ENCODE results near the gene PBLD.
"Not testable (repeated sequence)": the region's sequence is repeated elsewhere in the genome, so short reads cannot be mapped to it uniquely, and the experiment has no call there.

Gene PBLD

DNA sequence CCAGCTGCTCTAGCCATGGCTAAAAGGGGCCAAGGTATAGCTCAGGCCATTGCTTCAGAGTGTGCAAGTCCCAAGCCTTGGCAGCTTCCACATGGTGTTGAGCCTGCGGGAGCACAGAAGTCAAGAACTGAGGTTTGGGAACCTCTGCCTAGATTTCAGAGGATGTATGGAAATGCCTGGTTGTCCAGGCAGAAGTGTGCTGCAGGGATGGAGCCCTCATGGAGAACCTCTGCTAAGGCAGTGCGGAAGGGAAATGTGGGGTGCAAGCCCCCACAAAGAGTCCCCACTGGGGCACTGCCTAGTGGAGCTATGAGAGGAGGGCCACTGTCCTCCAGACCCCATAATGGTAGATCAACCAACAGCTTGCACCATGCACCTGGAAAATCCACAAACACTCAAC, 54.9 kb downstream of the PBLD start:
- not testable (repeated sequence) for FAIRE-seq

DNA sequence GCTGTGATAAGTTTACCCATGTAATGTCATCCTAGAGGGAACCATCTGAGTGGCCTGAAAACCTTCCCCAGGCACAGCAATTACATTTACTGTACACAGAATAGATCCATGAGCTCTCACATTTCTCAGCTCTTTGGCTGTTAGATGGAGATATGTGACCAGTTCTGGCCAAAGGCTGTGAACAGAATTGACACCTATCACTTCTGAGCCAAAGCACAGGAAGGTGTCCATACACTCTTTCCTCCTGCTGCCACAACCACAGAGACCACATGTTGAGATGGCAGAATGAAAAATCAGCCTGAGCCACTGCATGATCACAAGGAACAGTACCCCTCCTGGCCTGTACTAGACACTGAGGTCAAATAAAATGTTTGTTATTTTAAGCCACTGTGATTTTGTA, 56.5 kb downstream of the PBLD start:
- no peak for FAIRE-seq

DNA sequence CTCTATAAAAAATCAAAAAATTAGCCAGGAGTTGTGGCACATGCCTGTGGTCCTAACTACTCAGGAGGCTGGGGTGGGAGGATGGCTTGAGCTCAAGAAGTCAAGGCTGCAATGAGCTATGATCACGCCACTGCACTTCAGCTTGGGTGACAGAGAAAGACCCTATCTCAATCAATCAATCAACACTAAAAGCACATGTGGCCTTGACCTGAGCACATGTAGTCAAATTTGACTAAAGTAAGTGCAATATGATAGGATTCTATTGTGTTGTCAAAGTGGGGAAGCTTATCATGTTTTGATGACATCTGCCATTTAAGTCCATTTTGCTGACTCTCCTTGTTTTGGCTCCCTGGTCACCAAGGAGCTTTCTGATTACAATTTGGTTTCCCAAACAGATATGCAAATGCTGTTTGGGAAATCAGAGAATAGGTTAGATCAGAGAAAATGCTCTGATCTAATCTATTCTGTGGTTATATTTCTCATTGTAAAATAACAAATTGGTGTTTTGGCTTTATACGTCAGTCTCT, 57.1 kb downstream of the PBLD start:
- no peak for FAIRE-seq

DNA sequence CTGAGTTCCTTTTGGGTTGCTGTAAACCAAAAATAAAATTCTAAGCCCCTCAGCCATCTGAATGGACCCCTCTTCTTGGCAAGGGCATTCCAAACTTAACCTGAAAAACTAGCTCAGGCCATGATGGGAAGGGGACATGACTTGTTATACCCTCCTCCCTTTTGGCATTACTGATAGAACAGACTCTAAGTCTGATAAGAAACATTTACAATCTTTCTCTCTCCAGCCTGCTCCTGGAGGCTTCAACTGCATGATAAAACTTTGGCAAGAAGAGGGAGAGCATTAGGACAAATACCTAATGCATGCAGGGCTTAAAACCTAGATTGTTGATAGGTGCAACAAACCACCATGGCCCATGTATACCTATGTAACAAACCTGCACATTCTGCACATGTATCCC, 59.9 kb downstream of the PBLD start:
- FAIRE-seq, result no peak

DNA sequence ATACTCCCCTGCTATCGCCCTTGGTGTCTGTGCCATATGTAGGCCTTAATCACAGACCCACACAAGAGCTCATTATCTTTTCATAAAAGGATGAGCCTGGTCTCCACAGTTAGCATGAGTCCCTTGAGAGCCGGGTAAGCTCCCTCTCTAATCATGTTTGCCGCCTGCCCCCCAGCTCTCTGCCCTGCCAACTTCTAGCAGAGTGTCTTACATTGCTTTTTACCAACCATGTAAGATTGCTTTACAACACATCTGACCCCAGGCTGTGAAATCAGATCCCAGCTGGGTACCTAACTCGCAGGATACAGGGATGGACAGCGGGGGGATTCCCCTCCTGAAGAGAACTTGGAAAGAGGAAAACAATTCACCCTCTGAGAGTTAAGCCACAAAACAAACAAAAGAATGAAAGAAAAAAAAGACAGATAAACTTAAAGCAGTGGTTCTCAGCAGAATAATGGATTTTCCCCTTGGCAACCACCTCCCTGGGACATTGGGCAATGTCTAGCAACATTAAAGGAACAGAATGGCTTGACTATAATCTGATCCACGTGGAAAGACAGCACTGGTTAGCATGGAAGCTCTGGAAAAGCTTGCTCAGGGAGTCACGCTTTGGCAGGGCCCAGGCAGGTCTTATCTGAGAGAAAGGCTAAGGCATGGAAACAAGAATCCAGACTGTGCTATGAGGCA, 61.4 kb downstream of the PBLD start:
- no peak for FAIRE-seq

DNA sequence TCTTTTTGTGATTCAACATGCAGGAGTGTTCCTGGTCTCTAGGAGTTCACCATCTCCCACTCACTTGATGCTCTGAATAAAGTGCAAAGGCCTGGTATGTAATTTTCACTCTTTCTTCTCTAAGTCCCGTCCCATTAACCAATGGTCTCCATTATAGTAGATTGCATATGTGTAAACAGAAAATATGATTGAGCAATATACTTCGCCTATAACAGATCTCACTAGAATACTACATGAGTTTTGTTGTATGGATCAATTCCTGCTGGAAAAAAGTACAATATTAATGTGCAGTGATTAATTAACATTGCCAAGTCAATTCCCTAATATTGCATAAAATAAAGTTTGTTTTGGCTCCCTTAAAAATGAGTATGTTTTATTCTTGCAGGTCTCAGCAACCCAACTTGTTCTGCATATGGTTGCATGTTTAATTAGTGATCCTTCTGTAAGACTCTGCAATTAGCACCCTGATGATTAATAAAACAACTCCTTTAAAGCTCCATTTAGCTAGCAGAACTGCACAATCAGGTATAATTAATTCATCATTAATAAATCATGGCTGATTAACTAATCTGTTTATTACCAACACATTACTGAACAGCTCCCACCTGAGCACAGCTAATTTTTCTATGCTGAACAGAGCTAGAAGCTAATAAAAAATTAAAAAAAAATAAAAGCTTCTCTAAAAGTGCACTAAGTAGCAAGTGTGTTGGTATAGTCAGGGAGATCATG, 63.0 kb downstream of the PBLD start:
- no peak for FAIRE-seq

DNA sequence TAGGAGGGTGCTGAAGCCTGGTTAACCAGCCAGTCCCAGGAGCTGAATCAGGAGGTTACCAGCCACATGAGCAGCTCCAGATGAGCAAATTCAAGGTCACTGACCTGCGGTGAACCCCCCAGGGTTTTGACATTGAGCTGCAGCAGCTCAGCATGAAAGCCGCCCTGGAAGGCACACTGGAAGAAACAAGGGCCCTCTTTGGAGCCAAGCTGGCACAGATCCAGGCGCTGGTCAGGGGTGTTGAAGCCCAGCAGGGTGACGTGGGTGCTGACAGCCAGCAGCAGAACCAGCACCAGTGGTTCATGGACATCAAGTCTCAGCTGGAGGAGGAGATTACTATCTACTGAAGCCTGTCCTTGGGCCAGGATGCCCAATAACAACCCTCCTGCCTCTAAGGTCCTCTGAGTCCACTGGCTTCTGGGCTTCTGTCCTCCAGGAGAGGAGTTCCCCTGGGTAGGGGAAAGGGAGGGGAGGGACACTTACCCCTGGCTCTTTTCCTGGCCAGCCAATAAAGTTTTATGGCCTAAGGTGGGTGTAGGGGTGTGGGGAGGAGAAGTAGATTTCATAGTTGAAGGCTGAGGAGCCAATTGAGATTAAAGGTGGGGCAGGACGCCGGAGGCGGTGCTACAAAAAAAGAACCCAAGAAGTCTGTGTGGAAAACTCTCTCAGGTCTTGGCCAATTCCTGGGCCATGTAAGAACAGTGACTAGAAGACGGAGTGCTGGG, 71.4 kb downstream of the PBLD start:
- no peak for FAIRE-seq

DNA sequence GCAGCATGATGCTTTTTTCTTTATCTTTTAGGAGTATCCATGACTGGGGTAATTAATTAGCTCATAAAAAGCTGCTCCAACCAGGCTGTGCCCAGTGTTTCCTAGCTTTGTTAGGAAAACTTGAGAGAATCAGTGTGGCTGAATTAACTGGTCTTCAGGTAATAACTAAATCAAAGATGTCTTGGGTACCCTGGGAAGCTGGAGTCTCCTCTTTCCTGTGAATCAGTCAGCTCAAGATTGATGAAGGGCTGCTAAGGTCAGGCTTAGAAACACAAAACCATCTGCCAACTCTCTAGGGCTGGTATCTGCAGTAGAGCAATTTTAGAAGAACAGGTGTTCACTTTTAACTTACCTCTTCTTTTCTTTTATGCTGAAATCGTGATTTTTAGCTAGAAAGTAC, 79.4 kb downstream of the PBLD start:
- no peak for FAIRE-seq

DNA sequence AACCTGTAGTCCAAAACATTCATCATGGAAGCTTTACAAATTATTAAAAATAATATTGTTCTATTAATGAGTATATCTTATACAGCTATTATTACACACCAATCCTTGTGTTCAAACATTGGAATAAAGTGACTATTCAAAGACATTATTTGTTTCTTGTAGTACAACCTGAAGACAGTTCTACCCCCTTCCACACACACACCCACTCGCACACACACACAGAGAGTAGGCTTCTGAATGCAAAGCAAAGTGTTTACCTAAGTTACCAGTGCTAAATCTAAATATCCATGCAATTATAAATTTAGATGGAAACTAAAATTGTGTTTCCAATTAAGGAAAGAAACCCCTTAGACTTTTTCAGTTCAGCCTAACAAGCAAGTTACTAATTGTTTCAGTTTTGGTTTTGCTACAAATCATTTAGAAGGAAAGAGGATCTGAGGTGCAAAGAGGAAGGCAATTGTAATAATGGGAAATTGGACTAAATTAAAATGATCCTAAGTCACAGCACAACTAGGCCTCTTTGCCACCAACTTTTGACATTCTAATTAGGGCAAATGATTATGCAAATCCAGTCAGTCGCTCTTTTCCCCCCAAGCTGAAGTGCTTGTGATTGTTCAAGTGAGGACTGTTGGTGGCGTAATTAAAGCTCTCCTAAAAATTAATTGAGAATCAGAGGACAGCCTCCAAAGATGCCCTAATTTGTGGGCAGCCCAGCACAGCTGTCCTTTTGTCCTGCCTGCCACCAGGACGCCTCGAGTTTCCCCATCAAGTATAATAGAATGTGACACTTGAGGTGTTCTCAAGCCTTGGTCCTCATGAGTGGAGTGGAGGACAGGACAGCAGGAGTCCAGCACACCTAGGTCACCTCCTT, 80.9 kb downstream of the PBLD start:
- FAIRE-seq, result no peak

DNA sequence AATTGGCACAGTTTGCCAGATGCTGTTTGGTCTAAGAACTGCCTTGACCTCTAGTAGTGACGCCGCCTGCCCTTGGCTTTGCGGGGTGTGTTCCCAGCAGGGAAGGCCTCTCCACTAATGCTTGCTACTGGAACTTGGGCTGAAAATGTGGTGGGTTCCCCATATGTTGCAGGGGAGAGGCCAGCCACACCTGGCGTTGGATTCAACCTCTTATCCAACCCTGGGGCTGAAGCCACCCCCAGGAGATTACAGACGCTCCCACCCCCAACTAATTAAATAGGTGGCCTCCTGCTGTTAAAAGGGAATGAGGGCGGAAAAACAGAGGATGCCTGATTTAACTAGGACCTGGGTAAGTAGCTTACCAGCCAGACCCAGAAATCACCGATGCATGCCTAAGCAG, 81.6 kb downstream of the PBLD start:
- FAIRE-seq, result no peak

DNA sequence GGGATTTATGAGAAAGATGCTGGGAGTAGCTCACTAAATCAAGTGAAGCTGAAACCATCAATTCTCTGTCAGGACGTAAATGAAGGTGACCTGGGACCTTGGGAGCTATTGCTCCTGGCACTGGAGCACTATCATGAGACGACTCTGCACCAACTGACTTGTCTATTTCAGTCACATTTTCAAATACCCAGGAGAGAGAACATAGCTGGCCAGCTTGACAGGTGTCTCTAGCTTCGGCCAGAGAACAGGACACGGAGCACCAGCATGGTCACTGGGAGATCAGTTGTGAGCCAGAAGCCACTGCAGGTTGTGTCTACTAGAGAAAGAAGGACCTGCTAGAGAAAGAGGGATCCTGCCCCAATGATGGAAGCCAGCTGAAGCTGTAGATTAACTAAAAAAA, 83.4 kb downstream of the PBLD start:
- no peak for FAIRE-seq

DNA sequence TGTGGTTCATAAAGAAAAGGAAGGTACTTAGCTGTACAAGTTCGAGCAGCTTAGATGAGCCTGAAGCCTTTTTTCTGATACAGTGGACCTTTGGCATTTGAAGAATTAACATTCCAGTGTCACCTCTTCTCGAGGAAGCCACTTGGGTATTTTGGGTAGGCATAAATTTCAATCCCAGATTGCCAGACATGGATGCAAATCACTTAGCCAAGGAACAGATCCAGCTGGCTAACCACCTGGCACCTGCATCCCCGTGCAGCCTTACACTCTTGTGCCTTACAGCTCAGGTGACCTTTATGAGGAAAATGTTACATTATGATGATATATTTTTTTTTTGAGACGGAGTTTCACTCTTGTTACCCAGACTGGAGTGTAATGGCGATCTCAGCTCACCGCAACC, 84.8 kb downstream of the PBLD start:
- FAIRE-seq, result no peak

DNA sequence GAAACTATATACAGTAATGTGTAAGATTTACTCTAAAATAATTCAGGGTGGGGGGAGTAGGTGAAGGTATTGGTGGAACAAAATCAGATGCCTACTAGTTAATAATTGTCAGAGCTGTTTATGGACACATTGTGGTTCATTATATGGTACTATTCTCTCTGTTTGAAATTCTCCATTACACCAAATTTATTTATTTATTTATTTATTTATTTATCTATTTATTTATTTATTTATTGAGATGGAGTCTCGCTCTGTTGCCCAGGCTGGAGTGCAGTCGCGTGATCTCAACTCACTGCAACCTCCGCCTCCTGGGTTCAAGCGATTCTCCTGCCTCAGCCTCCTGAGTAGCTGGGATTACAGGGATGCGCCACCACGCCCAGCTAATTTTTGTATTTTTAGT, 86.3 kb downstream of the PBLD start:
- not testable (repeated sequence) for FAIRE-seq

DNA sequence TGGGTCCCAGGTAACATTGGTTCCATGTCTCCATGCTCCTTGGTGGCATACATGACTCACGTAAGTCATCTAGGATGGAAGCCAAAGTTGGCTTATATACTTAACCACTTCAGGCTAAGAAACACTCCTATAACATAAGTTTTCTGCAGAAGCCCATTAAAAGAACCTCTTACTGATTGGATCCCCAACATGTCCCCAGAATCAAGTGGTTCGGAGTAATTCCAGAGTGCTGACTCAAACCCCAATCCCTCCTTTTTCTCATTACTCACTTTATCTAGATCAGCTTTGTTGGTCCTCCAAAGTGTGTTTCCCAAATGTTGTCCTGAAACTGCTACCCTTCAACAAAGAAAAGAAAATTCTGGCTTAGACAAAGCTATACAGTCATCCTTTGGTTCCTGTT, 90.7 kb downstream of the PBLD start:
- no peak for FAIRE-seq

DNA sequence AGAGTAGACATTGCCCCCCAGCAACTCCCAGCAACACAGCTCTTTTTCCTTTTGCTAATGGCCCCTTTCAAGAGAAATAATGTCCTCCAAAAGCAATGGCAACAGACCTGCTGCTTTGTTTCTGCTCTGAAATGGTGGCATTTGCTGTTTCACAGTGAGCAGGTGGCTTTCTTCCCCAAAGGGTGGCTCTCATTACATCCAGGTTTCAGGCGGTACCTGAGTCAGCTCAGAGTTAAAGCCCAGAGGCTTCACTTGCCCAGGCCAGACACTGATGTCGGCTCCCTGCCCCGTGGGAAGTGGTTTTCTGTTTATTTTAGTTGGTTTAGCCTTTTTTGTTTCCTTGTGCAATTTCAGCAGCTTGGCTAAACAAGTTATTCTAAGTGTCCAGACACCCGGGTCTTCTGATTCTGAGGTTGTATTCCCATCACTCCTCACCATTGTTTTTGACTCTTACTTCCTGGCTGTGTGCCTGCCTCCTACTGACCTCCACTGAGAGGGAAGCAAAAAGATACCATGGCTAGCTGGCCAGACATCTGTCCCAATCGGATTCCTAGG, 93.1 kb downstream of the PBLD start:
- FAIRE-seq, result no peak

DNA sequence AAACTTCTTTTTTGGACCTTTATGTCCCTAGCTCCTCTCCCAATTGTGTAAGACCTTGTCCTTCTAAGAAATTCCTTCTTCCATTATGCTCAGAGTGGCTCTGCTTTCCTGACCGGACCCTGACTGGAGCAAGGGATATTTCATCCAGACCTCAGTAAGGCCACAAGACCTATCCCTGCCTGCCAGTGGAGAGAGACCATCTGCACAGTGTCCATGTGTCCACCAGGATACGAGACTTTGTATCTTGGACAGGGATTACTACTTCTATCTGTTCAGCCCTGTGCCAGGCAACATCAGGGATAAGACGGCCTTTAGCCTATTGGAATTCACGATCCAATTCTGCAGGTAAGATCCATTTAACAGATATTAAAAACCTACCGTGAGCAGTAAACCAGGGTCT, 93.7 kb downstream of the PBLD start:
- no peak for FAIRE-seq

DNA sequence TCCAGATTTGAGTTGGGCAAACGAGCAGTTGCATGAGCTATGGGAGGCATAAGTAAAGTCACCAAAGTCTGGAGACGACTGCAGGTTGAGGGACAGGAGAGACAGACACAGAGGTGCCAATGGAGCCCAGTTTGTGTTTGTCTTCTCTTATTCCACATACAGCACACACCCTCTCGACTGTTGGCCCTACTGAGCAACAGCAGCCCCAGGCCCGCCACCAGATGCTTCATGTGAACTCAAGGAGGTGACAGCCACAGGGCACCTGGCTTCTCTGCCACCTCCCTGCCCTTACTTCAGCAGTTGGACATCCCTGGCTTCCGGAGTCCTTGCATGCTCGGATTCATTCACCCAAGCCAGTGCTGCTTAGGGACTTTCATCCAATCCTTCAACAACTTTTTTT, 94.4 kb downstream of the PBLD start:
- no peak for FAIRE-seq

DNA sequence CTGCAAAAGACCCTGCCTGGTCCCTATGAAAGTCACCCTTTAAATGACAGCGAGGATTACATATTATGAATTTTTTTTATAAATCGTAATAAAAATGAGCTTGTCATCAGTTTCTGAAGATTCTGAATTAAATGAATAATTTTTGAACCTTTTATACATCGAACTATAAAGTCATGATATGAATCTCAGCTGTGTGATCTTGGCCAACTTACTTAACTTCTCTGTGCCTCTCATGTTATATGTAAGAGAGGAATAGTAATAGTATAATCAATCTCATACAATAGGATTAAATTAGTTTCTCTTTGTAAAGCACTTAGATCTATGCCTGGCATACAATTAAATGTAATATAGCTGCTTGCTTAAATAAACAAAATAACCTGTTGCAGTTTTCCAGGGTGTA, 95.6 kb downstream of the PBLD start:
- FAIRE-seq, result no peak

DNA sequence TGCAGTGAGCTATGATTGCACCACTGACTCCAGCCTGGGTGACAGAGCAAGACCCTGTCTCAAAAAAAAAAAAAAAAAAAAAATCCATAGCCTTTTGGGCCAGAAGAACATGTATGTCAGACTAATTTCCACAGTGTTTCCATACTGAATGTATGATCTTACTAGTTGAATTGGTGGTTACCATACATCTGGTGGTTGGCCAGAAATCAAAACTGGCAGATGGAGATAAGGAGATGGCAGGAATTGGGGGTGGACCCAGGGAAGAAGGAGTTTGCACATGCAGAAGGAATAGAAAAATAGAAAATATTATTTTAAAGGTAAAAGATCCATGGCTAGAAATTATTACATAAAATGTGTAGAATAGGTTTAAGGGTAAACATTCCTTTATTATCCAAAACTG, 97.1 kb downstream of the PBLD start:
- no peak for FAIRE-seq

DNA sequence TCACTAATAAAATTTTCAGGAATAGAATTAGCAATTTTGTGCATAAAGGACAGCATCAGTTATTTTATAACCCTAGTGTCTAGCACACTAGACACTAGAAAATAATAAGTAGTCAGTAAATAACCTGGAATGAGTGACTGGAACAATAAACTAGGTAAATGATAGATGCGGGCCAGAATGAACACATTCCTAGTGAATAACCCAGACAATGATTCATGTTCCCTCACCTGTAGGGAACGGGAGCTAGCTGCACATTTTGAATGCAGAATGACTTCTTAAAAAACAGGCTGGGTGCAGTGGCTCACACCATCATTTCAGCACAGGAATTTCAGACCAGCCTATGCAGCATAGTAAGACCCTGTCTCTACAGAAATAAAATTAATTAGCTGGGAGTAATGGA, 97.6 kb downstream of the PBLD start:
- FAIRE-seq, result no peak

DNA sequence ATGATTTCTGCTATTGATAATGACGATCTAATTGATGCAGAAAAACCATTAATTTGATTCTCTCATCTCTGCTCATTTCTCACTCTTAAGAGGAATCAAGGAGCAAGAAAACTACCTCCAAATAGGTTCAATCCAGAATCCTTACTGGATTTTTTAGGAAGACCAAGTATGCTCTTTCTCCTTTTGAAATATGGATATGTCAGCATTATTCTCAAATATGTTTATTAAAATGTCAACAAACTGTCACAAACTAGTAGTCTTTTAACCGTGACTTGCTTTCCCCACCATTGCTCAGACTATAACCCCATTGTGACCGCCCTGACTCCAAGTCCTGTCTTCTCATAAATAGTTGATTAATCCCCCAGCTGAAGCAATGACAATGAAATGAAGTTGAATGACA, 99.7 kb downstream of the PBLD start:
- FAIRE-seq, result no peak

All from colon (tissue), 2 donors.